ENCODE data around the gene DUSP16. TPM values are rescaled to one million over a fixed set of nuclear protein-coding genes. Genes with fewer than 3 reads are reported as not detected.
"Not testable (repeated sequence)": the region's sequence is repeated elsewhere in the genome, so short reads cannot be mapped to it uniquely, and the experiment has no call there.

Gene DUSP16
- total and polyA plus RNA-seq, 5 donors from 2014 or later, result 29.4 to 108 (median 30.3) TPM

GRCh38 chr12:12582895-12583303 is 20.2 kb upstream of the DUSP16 start:
- Mint-ChIP-seq H3K27ac (peak overlapping the region; percentile 9 to 66 (median 63)), H3K27me3 (no peaks in the 10 kb centered on the region), H3K36me3 (no peaks in the 10 kb centered on the region), H3K9me3 (no peaks in the 10 kb centered on the region), H3K4me1 (peaks cover 17 to 30% (median 24%) of the 10 kb centered on the region in 4 donors), H3K4me3 (peak overlapping the region in 2 of 4 donors; percentile 4 to 61)
- Histone ChIP-seq H3K27me3 (ENCODE audit: control insufficient read depth, insufficient read depth, low read length) (no peaks in the 10 kb centered on the region), H3K9me3 (ENCODE audit: control insufficient read depth in 2 of 2, low read length in 2 of 2) (no peaks in the 10 kb centered on the region), H3K36me3 (ENCODE audit: control insufficient read depth, insufficient read depth, low read length) (no peaks in the 10 kb centered on the region), H3K27ac (ENCODE audit: insufficient read depth, low read length, poor library complexity, severe bottlenecking) (no peak overlapping the region), H3K4me3 (ENCODE audit: low read depth, low read length) (peak overlapping the region; percentile 5), H3K4me1 (ENCODE audit: control insufficient read depth, insufficient read depth, low read length, poor library complexity, severe bottlenecking) (peaks cover 16% of the 10 kb centered on the region)
- ATAC-seq (ENCODE audit: low read depth in 2 of 2) (peak; percentile 28 to 44), DNase-seq (peak in 1 of 3 donors; percentile 62)

- Histone ChIP-seq H3K4me3 (ENCODE audit: low read depth, low read length) (peak overlapping the region; percentile 5), H3K9me3 (ENCODE audit: control insufficient read depth in 2 of 2, low read length in 2 of 2) (no peaks in the 10 kb centered on the region), H3K27ac (ENCODE audit: insufficient read depth, low read length, poor library complexity, severe bottlenecking) (no peak overlapping the region), H3K4me1 (ENCODE audit: control insufficient read depth, insufficient read depth, low read length, poor library complexity, severe bottlenecking) (peaks cover 16% of the 10 kb centered on the region), H3K36me3 (ENCODE audit: control insufficient read depth, insufficient read depth, low read length) (no peaks in the 10 kb centered on the region), H3K27me3 (ENCODE audit: control insufficient read depth, insufficient read depth, low read length) (no peaks in the 10 kb centered on the region)
- H3K27me3 Mint-ChIP-seq, result no peaks in the 10 kb centered on the region
- H3K27ac Mint-ChIP-seq, result peak overlapping the region; percentile 60 to 87 (median 66)
- ATAC-seq (ENCODE audit: low read depth in 2 of 2), result peak in 1 of 2 donors; percentile 55
- H3K4me3 Mint-ChIP-seq, result peak overlapping the region; percentile 3 to 61 (median 20)
- DNase-seq, result peak in 1 of 3 donors; percentile 47
- H3K4me1 Mint-ChIP-seq, result peaks cover 17 to 34% (median 24%) of the 10 kb centered on the region in 4 donors
- H3K9me3 Mint-ChIP-seq, result no peaks in the 10 kb centered on the region
- H3K36me3 Mint-ChIP-seq, result no peaks in the 10 kb centered on the region
These were observed 19.7 kb upstream of the DUSP16 start for GRCh38 chr12:12582193-12582881.

- not testable (repeated sequence) for H3K27ac Mint-ChIP-seq; H3K9me3 Mint-ChIP-seq; H3K36me3 Mint-ChIP-seq; H3K4me3 ChIP-seq (ENCODE audit: low read depth, low read length); DNase-seq; H3K27me3 ChIP-seq (ENCODE audit: control insufficient read depth, insufficient read depth, low read length); ATAC-seq (ENCODE audit: low read depth in 2 of 2); H3K36me3 ChIP-seq (ENCODE audit: control insufficient read depth, insufficient read depth, low read length); H3K27ac ChIP-seq (ENCODE audit: insufficient read depth, low read length, poor library complexity, severe bottlenecking); H3K4me3 Mint-ChIP-seq; H3K9me3 ChIP-seq (ENCODE audit: control insufficient read depth in 2 of 2, low read length in 2 of 2); H3K27me3 Mint-ChIP-seq
- H3K4me1 Mint-ChIP-seq, result peaks cover 17 to 34% (median 24%) of the 10 kb centered on the region in 4 donors
- H3K4me1 ChIP-seq (ENCODE audit: control insufficient read depth, insufficient read depth, low read length, poor library complexity, severe bottlenecking), result peaks cover 16% of the 10 kb centered on the region
These were observed 18.1 kb upstream of the DUSP16 start for GRCh38 chr12:12580716-12581115.

GRCh38 chr12:12577786-12578185 is 15.1 kb upstream of the DUSP16 start:
- DNase-seq, result no peak
- no peaks in the 10 kb centered on the region for H3K27me3 ChIP-seq (ENCODE audit: control insufficient read depth, insufficient read depth, low read length)
- H3K4me3 Mint-ChIP-seq, result no peak overlapping the region
- H3K4me1 ChIP-seq (ENCODE audit: control insufficient read depth, insufficient read depth, low read length, poor library complexity, severe bottlenecking), result peaks cover 10% of the 10 kb centered on the region
- H3K27me3 Mint-ChIP-seq, result no peaks in the 10 kb centered on the region
- ATAC-seq (ENCODE audit: low read depth in 2 of 2), result no peak
- no peak overlapping the region for H3K27ac ChIP-seq (ENCODE audit: insufficient read depth, low read length, poor library complexity, severe bottlenecking)
- H3K4me3 ChIP-seq (ENCODE audit: low read depth, low read length), result no peak overlapping the region
- peaks cover 8 to 27% (median 18%) of the 10 kb centered on the region in 4 donors for H3K4me1 Mint-ChIP-seq
- H3K9me3 Mint-ChIP-seq, result no peaks in the 10 kb centered on the region
- peak overlapping the region in 1 of 3 donors; percentile 18 for H3K27ac Mint-ChIP-seq
- no peaks in the 10 kb centered on the region for H3K36me3 Mint-ChIP-seq
- H3K9me3 ChIP-seq (ENCODE audit: control insufficient read depth in 2 of 2, low read length in 2 of 2), result no peaks in the 10 kb centered on the region
- no peaks in the 10 kb centered on the region for H3K36me3 ChIP-seq (ENCODE audit: control insufficient read depth, insufficient read depth, low read length)

- no peak overlapping the region for H3K27ac Mint-ChIP-seq
- no peak overlapping the region for H3K27ac ChIP-seq (ENCODE audit: insufficient read depth, low read length, poor library complexity, severe bottlenecking)
- no peaks in the 10 kb centered on the region for H3K27me3 Mint-ChIP-seq
- H3K4me1 ChIP-seq (ENCODE audit: control insufficient read depth, insufficient read depth, low read length, poor library complexity, severe bottlenecking), result no peaks in the 10 kb centered on the region
- no peaks in the 10 kb centered on the region for H3K36me3 ChIP-seq (ENCODE audit: control insufficient read depth, insufficient read depth, low read length)
- no peak for DNase-seq
- no peaks in the 10 kb centered on the region for H3K9me3 Mint-ChIP-seq
- H3K4me1 Mint-ChIP-seq, result peaks cover 2 to 13% (median 8%) of the 10 kb centered on the region in 4 donors
- H3K4me3 ChIP-seq (ENCODE audit: low read depth, low read length), result no peak overlapping the region
- H3K27me3 ChIP-seq (ENCODE audit: control insufficient read depth, insufficient read depth, low read length), result no peaks in the 10 kb centered on the region
- no peaks in the 10 kb centered on the region for H3K36me3 Mint-ChIP-seq
- ATAC-seq (ENCODE audit: low read depth in 2 of 2), result no peak
- H3K4me3 Mint-ChIP-seq, result peak overlapping the region in 1 of 4 donors; percentile 47
- H3K9me3 ChIP-seq (ENCODE audit: control insufficient read depth in 2 of 2, low read length in 2 of 2), result no peaks in the 10 kb centered on the region
These were observed 10.0 kb upstream of the DUSP16 start for GRCh38 chr12:12572659-12573058.

- not testable (repeated sequence) for H3K27ac Mint-ChIP-seq; H3K36me3 ChIP-seq (ENCODE audit: control insufficient read depth, insufficient read depth, low read length); H3K4me3 Mint-ChIP-seq; DNase-seq; H3K27ac ChIP-seq (ENCODE audit: insufficient read depth, low read length, poor library complexity, severe bottlenecking); H3K27me3 Mint-ChIP-seq; H3K9me3 ChIP-seq (ENCODE audit: control insufficient read depth in 2 of 2, low read length in 2 of 2); ATAC-seq (ENCODE audit: low read depth in 2 of 2); H3K27me3 ChIP-seq (ENCODE audit: control insufficient read depth, insufficient read depth, low read length); H3K9me3 Mint-ChIP-seq; H3K36me3 Mint-ChIP-seq; H3K4me3 ChIP-seq (ENCODE audit: low read depth, low read length)
- peaks cover 4 to 18% (median 8%) of the 10 kb centered on the region in 4 donors for H3K4me1 Mint-ChIP-seq
- H3K4me1 ChIP-seq (ENCODE audit: control insufficient read depth, insufficient read depth, low read length, poor library complexity, severe bottlenecking), result peaks cover 12% of the 10 kb centered on the region
These were observed 3.3 kb upstream of the DUSP16 start for GRCh38 chr12:12565971-12566370.

- H3K9me3 Mint-ChIP-seq, result peaks cover 0 to 5% (median 0%) of the 10 kb centered on the region in 7 donors
- H3K36me3 Mint-ChIP-seq, result no peaks in the 10 kb centered on the region
- Histone ChIP-seq H3K36me3 (ENCODE audit: control insufficient read depth, insufficient read depth, low read length) (no peaks in the 10 kb centered on the region), H3K27me3 (ENCODE audit: control insufficient read depth, insufficient read depth, low read length) (no peaks in the 10 kb centered on the region), H3K9me3 (ENCODE audit: control insufficient read depth in 2 of 2, low read length in 2 of 2) (no peaks in the 10 kb centered on the region), H3K27ac (ENCODE audit: insufficient read depth, low read length, poor library complexity, severe bottlenecking) (no peak overlapping the region), H3K4me1 (ENCODE audit: control insufficient read depth, insufficient read depth, low read length, poor library complexity, severe bottlenecking) (peaks cover 15% of the 10 kb centered on the region), H3K4me3 (ENCODE audit: low read depth, low read length) (no peak overlapping the region)
- peak overlapping the region in 2 of 4 donors; percentile 38 to 98 for H3K4me3 Mint-ChIP-seq
- H3K27ac Mint-ChIP-seq, result no peak overlapping the region
- H3K27me3 Mint-ChIP-seq, result peaks cover 6% of the 10 kb centered on the region
- H3K4me1 Mint-ChIP-seq, result peaks cover 6 to 25% (median 16%) of the 10 kb centered on the region in 4 donors
- ATAC-seq (ENCODE audit: low read depth in 2 of 2) (no peak), DNase-seq (no peak)
These were observed 2.2 kb upstream of the DUSP16 start for GRCh38 chr12:12564911-12565310.

Measured in CD4-positive, CD25-positive, alpha-beta regulatory T cell (primary cell).